ELF-1 (cell line): Measurements from ENCODE around the gene TMCO1.
"Not testable (repeated sequence)": the region's sequence is repeated elsewhere in the genome, so short reads cannot be mapped to it uniquely, and the experiment has no call there.

Source experiments
- DNase-seq: peaks from one replicate; pipeline ENCODE4 v3.0.0-alpha.2; 2016; ENCODE audit warnings: low read depth, low spot score

TMCO1 gene

DNA sequence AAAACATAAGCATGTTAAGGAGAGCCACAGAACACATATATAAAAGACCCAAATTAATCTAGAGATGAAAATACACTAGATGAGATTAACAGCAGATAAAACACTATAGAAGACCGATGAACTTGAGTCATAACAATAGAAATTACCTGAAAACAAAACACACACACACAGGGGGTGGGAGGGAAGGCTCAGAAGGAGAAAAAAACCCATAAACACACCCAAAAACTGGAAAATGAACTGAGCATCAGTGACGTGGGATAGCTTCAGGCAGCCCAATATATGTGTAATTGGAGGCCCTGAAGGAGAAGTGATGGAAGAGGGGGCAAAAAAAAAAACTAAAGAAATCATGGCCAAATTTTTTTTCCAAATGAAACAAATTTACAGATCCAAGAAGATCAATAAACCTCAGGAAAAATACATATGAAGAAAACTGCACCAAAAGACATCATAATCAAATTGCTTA lies 81.7 kb downstream of the TMCO1 start:
- DNase-seq: no peak

DNA sequence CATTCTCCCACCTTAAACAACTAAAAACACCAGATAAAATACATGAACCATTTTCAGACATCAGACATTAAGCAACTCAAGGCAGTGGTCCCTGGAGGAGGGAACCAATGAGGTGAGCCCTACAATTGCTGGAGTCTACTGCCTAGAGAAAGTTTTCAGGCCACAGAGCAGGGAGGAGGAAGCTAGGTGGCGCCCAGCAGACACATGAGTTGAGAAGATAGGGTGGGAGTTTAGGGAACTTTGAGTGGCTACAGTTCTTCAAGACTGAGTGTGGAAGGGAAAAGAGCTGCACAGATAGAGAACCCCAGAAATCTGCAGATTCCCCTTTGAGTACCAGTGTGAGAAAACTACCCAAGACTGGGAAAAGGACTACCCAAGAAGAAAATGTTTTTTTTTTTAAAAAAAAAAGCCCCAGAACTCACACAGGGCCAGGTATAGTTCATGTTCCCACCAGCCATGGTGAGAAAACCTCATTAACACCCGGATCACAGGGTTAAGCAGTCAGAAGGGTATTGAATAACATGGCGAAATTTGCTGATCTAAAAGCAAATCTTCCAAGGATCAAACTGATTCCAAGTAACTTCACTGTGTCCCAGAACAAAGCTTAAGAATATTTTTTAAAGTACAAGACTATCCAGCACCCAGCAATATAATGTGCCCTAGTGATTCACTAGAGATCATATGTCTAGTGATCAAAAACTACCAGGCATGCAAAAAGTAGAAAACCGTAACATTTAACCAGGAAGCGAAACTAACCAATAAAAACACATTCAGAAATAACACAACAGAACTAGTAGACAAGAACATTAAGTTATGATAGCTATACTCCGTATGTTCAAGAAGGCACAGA lies 82.3 kb downstream of the TMCO1 start:
- peak; percentile 17 for DNase-seq

DNA sequence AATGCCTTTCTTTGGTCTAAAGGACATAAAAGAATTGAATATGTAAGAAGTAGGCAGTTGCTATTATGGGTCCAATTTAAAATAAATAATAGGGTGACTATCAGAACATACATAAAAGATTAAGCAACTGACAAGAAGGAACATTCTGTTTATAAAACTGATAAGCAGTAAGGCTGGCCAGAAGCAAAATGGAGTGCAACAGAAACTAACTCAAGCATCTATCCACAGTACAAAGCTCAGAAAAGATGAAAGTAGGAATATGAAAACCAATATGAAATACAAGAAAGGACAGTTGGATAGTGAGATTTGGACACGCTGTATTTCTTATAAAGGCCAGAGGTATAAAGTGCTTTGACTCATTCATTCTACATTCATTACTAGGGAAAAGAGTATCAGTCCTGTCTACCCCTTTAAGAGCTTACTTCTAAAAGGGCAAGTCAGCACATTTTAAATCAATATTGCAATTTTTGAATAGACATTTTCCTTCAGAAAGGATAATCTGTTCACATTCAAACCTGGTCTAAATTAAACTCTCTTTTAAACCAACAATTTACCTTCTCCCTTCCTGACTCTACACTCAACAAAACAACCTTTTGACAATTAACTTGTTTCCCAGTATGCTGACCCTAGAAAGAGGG lies 84.7 kb downstream of the TMCO1 start:
- DNase-seq: no peak

DNA sequence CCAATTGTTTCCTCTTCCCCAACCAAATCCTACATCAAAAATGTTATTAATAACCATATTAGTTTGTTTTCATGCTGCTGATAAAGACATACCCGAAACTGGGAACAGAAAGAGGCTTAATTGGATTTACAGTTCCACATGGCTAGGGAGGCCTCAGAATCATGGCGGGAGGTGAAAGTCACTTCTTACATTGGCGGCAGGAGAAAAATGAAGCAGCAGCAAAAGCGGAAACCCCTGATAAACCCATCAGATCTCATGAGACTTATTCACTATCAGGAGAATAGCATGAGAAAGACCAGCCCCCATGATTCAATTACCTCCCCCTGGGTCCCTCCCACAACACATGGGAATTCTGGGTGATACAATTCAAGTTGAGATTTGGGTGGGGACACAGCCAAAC lies 87.9 kb downstream of the TMCO1 start:
- DNase-seq: not testable (repeated sequence)

DNA sequence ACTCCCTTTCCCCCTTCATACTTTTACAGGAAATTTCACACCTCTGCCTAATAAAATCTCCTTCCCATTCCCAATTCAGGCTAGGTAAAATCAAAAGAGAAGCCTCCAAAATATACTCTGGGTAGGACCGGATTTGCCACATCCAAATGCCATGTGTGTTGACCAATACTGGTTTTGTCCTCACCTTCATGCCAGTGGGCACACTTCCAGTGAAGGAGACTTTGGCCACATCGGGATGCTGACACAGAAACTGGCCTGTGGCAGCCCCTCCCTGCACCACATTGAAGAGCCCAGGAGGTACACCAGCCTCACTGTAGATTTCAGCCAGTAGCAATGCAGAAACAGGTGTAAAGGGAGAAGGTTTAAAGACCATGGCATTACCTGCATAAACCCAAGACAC lies 88.4 kb downstream of the TMCO1 start:
- DNase-seq: no peak

DNA sequence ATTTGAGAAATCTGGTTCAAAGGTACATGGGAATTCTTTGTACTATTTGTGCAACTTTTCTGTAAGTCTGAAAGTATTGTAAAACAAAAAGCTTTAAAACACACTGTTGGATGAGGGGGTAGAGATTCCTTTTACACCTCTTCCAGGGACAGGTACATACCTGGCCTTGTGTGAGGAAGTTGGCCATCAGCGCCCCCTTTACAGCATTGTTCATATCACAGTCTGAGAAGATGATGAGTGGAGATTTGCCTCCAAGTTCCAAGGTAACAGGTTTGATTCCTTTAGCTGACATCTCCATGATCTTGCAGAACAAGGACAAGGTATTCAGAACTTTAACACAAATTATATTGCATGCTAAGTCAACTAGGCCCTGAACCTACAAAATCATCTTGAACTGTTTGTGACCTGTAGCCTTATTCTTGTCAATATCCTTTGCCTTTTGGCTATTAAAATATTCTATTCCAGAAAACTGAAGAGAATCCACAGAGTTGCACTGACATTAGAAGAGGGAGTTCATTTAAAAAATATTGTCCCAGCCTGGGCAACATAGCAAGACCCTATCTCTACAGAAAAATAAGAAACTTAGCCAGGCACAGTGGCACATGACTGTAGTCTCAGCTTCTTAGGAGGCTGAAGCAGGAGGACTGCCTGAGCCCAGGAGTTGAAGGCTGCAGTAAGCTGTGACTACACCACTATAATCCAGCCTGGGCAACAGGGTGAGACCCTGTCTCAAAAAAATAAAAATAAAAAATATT lies 89.2 kb downstream of the TMCO1 start:
- no peak for DNase-seq

DNA sequence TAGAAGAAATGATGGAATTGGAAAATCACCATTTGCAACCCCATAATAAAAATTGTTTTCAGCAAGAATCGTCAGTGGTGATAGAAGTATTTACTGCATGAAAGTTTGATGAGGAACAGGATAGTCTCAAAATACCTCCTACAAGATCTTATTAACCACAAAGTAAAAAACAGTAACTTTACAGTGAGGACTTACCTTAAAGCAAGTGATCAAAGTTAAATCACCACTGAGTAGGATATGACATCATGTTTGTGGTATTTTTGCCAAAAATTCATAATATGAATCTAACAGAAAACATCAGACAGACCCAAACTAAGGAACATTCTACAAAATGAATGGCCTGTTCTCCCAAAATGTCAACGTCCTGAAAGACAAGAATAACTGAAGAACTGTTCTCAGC lies 90.2 kb downstream of the TMCO1 start:
- DNase-seq: no peak
